Activated T-cell treated with anti-CD3 and anti-CD28 coated beads, Interleukin-2, amount 50 U/mL, for 1 hour (primary cell): Measurements from ENCODE around the gene FTO.

Experiments used
- DNase-seq: peaks from one replicate; pipeline ENCODE4 v3.0.0-alpha.2; 2020

Gene FTO

GRCh38 chr16:54030451-54030850 is 326.5 kb downstream of the FTO start:
- DNase-seq, result no peak

GRCh38 chr16:54031107-54031760 is 327.3 kb downstream of the FTO start:
- no peak for DNase-seq

DNA sequence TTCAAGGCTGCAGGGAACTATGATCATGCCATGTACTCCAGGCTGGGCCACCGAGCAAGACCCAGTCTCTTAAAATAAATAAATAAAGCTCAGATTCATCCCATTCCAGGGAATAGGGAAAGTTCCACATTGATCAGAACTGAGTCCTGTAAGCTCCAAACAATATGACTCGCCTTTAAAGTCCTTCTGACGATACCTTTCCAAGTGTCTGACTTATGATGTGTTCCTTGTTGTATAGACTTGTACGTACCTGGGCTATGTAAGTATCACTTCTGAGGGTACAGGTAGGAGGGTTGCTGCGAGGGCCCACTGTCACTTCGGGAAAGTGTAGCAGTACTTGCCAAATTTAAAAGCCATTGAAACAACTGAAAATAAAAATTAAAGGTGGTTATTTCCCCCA is 329.8 kb downstream of the FTO start:
- DNase-seq, result no peak

DNA sequence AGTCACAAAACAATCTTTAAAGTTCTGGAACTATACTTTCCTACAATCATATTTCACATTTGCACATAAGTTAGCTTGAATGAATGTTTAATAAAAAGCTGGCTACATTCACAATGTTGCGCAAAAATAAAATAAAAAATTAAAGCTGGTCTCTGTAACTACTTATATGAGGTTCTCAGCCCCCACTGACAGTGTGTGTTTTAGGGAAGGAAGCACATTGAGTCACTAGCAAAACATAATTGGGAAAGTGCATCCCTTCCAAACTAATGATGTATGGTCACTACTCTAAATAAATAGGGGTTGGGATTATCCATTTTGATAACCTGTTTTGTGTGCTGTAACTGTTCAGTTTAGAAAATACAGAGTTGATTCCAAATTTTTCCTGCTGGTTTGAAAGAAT is 330.7 kb downstream of the FTO start:
- no peak for DNase-seq

DNA sequence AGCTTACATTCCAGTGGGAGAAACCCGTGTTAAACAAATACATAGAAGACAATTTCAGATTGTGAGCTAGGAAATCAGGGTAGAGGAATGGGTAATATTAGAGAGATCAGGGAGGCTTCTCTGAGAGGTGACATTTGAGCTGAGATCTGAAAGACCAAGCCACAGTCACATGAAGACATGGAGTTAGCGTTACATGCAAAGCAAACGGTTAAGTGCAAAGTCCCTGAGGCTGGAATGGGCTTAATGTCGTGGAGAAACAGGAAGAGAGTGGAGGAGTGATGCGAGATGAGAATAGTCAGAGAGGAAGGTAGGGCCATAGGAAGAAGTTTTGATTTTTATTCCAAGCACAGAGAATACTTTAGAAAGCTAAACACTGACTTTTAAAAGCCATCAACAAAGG is 336.5 kb downstream of the FTO start:
- DNase-seq, result no peak

DNA sequence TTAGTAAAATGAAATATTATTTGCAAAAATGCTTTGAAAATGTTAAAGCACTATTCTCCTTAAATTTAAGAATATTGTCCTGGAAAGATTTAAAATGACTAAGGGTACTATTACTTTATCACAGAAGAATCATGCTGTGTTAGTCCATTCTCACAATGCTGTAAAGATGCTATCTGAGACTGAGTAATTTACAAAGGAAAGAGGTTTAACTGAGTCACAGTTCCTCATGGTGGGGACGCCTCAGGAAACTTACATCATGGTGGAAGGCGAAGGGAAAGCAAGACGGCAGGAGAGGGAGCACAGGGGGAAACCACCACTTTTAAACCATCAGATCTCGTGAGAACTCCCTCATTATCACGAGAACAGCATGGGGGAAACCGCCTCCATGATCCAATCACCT is 337.0 kb downstream of the FTO start:
- no peak for DNase-seq

DNA sequence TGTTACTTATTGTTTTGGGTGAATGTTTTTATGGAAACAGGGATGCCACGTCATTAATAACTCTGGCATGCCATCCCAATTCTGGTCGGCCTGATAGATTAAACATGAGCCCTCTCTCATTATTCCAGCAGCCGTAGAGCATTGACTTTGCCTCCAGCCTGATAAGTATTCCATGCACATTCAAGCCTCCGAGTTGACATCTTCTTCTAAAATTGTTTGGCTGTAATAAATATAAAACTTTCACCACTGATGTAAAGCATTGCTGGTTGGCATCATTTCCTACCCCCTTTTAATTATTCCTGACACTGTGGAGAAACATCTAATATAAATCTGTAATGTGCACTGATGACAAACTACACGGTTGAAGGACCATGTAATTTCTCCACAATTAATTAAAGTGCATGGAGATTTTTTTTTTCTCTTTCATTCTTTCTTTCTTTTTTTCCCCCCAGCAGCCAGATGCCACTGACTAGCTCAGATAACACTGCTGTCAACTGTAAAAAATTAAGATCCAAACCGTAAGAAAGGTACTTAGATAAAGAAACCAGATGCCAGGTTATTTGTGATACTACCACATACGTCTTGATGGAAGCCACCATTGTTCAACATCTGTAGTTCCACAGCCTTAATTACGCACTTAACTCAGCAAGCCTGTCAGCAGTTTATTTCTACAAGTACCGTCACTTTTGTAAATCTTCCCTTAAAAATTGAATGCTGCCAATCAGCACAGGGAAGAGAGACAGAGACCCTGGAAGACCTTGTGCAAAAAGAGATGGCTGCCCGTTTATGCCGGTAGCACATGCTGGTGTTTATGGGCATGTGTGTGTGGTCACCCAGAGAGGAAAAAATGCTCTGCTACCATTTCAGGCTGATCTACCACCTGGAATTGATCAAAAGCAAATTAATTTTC is 344.9 kb downstream of the FTO start:
- no peak for DNase-seq

DNA sequence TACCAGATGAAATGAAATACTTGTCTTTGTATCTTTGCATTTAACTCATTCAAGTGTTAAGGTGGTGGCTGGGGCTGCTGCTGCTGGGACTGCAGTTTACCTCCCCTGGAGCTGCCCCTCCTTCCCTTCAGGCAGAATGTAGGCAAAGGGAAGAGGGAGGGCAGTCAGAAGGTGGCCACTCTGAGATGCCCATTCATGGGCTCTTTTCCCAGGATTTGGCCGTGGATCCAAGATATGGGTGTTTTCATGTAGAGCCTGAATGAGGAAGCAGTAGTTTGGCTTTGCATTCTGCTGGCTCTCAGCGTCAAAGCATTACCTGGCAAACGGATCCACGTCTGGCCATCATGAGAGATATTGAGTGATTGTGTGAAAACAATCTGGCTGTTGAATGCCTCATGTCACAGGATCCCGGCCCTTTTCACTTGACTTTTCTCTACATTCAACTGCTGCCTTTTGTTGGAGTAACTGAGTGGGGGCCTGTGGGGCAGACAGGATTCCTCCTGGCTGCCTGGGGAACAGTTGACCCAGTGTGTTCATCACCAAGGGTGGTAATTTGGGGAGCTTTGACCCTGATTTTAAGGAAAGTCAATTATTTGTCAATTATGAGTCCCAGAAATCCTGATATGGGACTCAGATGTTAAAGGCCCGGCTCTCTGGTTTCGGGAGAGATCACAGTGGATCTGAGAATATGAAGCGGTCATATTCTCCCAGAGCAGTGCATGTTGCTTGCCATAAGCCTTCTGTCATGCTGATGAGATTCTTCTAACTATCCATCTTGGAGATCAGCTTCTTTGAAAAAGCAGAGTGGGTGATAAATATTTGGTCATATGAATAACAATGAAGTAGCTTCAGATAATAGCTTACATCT is 345.9 kb downstream of the FTO start:
- no peak for DNase-seq

- no peak for DNase-seq
Observed at GRCh38 chr16:54050459-54051210, 346.7 kb downstream of the FTO start.

GRCh38 chr16:54051821-54052220 is 347.9 kb downstream of the FTO start:
- no peak for DNase-seq

DNA sequence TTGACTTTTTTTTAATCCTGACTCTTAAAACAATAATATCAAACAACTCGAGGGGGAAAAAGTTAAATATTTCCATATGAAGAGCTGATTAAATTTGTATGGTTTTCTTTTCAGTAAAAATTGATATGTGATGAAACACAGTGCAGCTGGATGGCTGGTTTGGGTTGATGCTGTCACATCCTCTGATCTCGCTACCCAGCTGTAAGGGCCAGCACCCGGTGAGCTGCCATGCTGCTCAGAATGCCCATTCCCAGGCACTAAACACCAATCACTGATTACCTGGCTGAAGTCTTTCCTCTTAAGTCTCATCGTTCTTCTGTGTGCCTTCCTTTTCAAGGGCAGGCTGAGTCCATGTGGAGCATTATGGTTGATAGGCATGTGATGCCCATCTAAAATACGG is 348.3 kb downstream of the FTO start:
- DNase-seq, result no peak

GRCh38 chr16:54053891-54054820 is 350.2 kb downstream of the FTO start:
- no peak for DNase-seq

DNA sequence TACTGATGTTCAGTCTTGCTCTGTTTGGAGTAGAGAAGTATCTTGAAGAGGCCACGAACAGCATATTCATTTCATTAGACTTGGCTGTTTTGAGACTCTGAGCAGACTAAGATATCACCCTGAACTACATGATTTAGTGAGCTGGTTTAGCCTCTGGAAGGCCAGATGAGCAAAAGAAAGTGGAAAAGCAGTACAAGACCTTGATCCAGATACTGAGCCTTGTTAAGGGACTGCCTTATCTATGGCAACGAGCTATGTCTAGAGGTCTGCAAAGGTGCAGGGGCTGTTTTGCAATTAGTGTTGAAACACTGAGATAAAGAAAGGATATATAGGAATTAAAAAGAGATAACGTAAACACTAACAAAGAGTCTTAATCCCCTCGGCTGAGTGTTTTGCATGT is 351.2 kb downstream of the FTO start:
- no peak for DNase-seq

GRCh38 chr16:54055864-54056263 is 351.9 kb downstream of the FTO start:
- no peak for DNase-seq

DNA sequence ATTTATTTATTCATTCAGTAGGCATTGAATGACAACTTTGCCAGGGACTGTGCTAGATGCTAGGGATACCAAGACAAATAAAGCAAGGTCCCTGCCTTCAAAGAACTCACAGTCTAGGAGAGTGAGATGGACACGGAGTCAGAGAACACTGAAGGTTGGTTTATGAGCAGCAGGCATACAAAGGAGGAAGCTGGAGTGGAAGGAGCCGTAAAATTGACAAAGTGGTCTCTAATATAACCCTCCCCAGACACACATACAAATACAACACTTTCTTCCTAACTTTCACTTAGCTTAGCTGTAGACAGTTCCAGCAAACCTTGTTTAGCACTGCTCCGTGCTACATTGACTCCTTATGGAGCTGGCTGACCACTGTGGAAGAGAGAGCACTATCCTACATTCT is 353.0 kb downstream of the FTO start:
- no peak for DNase-seq

- no peak for DNase-seq
Observed at GRCh38 chr16:54059319-54059718, 355.4 kb downstream of the FTO start.

- no peak for DNase-seq
Observed at GRCh38 chr16:54060599-54061421, 356.9 kb downstream of the FTO start.

- no peak for DNase-seq
Observed at GRCh38 chr16:54061454-54061853, 357.5 kb downstream of the FTO start.

DNA sequence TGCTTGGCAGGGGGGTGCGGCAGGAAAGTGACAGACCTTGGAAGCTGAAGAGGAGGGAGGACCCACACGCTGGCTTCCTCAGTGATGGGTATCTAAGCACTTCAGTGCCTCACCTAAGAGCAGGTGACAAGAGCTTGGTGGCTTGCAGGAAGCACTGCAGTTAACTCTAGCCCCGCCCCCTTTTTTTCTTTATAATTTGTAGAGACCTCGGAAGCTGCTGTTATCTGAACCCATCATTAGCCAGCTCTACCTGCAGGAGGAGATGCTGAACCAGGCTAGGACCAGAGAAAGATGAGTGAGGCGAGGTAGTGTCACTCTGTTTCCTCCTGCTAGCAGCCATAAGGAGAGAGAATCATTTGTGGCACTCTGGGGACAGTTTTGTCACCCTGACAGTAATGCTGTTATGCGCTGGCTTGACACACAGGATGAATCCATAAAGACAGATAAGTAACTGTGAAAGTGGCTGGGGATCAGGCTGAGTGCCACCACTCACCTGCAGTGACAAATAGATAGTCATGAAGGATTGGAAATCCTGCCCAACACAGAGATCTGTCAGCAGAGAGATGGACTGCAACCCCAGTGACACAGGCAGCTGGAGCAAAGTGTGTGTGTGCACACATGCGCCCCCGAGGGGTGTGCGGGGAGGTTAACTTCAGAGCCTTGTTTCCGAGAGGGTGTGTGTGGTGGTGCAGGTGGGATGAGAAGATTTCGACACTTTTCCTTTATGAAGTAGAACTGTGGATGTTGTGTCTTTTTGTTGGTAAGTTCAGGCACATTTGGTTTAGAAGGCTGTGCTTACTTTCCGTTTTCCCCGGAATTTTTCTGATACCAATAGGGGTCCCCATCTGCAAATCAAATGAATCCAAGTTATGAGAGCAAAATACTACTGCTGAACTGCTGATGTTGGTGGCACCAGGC is 358.7 kb downstream of the FTO start:
- no peak for DNase-seq
